ENCODE data around the gene OVCA2. TPM values are rescaled to one million over a fixed set of nuclear protein-coding genes. Genes with fewer than 3 reads are reported as not detected.
"Not testable (repeated sequence)": the region's sequence is repeated elsewhere in the genome, so short reads cannot be mapped to it uniquely, and the experiment has no call there.

OVCA2 gene
- polyA plus RNA-seq, 1 experiment: 56.7 TPM

- Histone ChIP-seq H3K36me3 (ENCODE audit: control insufficient read depth, insufficient read depth, low read length) (no peaks in the 10 kb centered on the region), H3K27me3 (ENCODE audit: control insufficient read depth, insufficient read depth, low read length) (peaks cover 2% of the 10 kb centered on the region; the same call in 1 of the 2 replicates), H3K4me3 (ENCODE audit: low read depth, low read length) (no peak overlapping the region)
- no peak for DNase-seq (ENCODE audit: low read depth)
- ChIA-PET POLR2A (no interaction called here), CTCF (interaction anchor here (2.8 kb wide), 1 partner anchor 100 kb away, joined by 12 read pairs; no protein-coding TSS in a partner anchor)
- no peak for TF ChIP-seq CTCF (IDR thresholded peaks at IDR 0.05; ENCODE audit: insufficient read depth, low read depth, low read length)
Measured at GRCh38 chr17:2009737-2010136, 32.1 kb upstream of the OVCA2 start.

- POLR2A ChIA-PET: no interaction called here
- Histone ChIP-seq H3K36me3 (ENCODE audit: control insufficient read depth, insufficient read depth, low read length) (no peaks in the 10 kb centered on the region), H3K4me3 (ENCODE audit: low read depth, low read length) (no peak overlapping the region), H3K27me3 (ENCODE audit: control insufficient read depth, insufficient read depth, low read length) (peaks cover 2% of the 10 kb centered on the region; the same call in 1 of the 2 replicates)
- DNase-seq (ENCODE audit: low read depth): no peak
- no peak for TF ChIP-seq CTCF (IDR thresholded peaks at IDR 0.05; ENCODE audit: insufficient read depth, low read depth, low read length)
- CTCF ChIA-PET: interaction anchor here (2.8 to 3.5 kb wide), 2 partner anchors 14 to 102 kb away, joined by 12 to 18 read pairs; partner anchors contain the start of gene RTN4RL1
Measured at GRCh38 chr17:2011411-2012371, 30.1 kb upstream of the OVCA2 start.

GRCh38 chr17:2012499-2012898, 29.3 kb upstream of the OVCA2 start:
- peaks cover 4% of the 10 kb centered on the region; the same call in 1 of the 2 replicates for H3K27me3 ChIP-seq (ENCODE audit: control insufficient read depth, insufficient read depth, low read length)
- no peak for TF ChIP-seq CTCF (IDR thresholded peaks at IDR 0.05; ENCODE audit: insufficient read depth, low read depth, low read length)
- ChIA-PET CTCF (interaction anchor here (2.8 to 3.5 kb wide), 2 partner anchors 13 to 103 kb away, joined by 12 to 18 read pairs; partner anchors contain the start of gene RTN4RL1), POLR2A (no interaction called here)
- no peak overlapping the region for H3K4me3 ChIP-seq (ENCODE audit: low read depth, low read length)
- no peak for DNase-seq (ENCODE audit: low read depth)
- no peaks in the 10 kb centered on the region for H3K36me3 ChIP-seq (ENCODE audit: control insufficient read depth, insufficient read depth, low read length)

GRCh38 chr17:2013220-2013993, 28.4 kb upstream of the OVCA2 start:
- POLR2A ChIA-PET; H3K4me3 ChIP-seq (ENCODE audit: low read depth, low read length); DNase-seq (ENCODE audit: low read depth); H3K36me3 ChIP-seq (ENCODE audit: control insufficient read depth, insufficient read depth, low read length); H3K27me3 ChIP-seq (ENCODE audit: control insufficient read depth, insufficient read depth, low read length): not testable (repeated sequence)
- CTCF ChIA-PET: interaction anchor here (1.0 to 3.5 kb wide), 4 partner anchors 10 to 340 kb away, joined by 3 to 18 read pairs (median 4); partner anchors contain the start of gene RTN4RL1

- Histone ChIP-seq H3K27me3 (ENCODE audit: control insufficient read depth, insufficient read depth, low read length) (peaks cover 10% of the 10 kb centered on the region), H3K36me3 (ENCODE audit: control insufficient read depth, insufficient read depth, low read length) (no peaks in the 10 kb centered on the region), H3K4me3 (ENCODE audit: low read depth, low read length) (no peak overlapping the region)
- CTCF ChIA-PET: interaction anchor here (1.0 to 3.5 kb wide), 4 partner anchors 9 to 339 kb away, joined by 3 to 18 read pairs (median 4); partner anchors contain the start of gene RTN4RL1
- no peak for DNase-seq (ENCODE audit: low read depth)
- TF ChIP-seq CTCF (IDR thresholded peaks at IDR 0.05; ENCODE audit: insufficient read depth, low read depth, low read length): no peak
- POLR2A ChIA-PET: no interaction called here
Measured at GRCh38 chr17:2013994-2014317, 27.9 kb upstream of the OVCA2 start.
